Measurements from ENCODE around the gene AFDN.

Gene AFDN

DNA sequence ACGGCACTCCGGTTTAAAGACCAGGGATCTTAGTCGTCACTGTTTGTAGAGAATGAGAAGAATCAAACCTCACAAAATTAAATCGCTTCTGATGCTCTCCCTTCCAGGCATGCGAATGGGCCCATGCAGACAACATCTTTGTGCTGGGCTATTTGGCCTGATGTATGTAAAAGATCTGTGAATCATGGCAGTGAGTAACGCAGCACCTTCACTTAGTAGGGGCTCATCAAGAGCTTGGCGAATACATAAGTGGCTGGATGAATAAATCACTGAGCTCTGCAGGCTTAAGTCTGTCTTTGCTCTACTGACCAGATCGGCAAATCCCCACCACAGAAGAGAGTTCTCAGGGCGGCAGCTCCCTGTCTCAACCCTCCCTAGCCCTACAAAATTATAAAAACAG lies 44.8 kb upstream of the AFDN start:
- ChIA-PET CTCF (no interaction called here), POLR2A (no interaction called here)
- TF ChIP-seq FOXK2 (IDR thresholded peaks at IDR 0.05): no peak
- TF ChIP-seq ELF4 (IDR thresholded peaks at IDR 0.05): no peak
- no peak for TF ChIP-seq ZNF384 (IDR thresholded peaks at IDR 0.05)
- no peak for TF ChIP-seq BHLHE40 (IDR thresholded peaks at IDR 0.05; ENCODE audit: borderline replicate concordance)
- TF ChIP-seq NFRKB (IDR thresholded peaks at IDR 0.05): no peak
- no peak for TF ChIP-seq CTBP1 (IDR thresholded peaks at IDR 0.05; ENCODE audit: borderline replicate concordance)
- no peak for TF ChIP-seq SUZ12 (IDR thresholded peaks at IDR 0.05)
- TF ChIP-seq L3MBTL2 (conservative IDR thresholded peaks at IDR 0.05): no peak
- TF ChIP-seq LEF1 (IDR thresholded peaks at IDR 0.05; ENCODE audit: borderline replicate concordance): no peak
- TF ChIP-seq ARNT (IDR thresholded peaks at IDR 0.05): no peak
- no peak for TF ChIP-seq SP1 (IDR thresholded peaks at IDR 0.05)
- no peak for TF ChIP-seq FOXM1 (IDR thresholded peaks at IDR 0.05; ENCODE audit: borderline replicate concordance)
- no peak for TF ChIP-seq TARDBP (IDR thresholded peaks at IDR 0.05)
- no peak for TF ChIP-seq HDGF (IDR thresholded peaks at IDR 0.05; ENCODE audit: borderline replicate concordance)
- TF ChIP-seq, protein P1, sequence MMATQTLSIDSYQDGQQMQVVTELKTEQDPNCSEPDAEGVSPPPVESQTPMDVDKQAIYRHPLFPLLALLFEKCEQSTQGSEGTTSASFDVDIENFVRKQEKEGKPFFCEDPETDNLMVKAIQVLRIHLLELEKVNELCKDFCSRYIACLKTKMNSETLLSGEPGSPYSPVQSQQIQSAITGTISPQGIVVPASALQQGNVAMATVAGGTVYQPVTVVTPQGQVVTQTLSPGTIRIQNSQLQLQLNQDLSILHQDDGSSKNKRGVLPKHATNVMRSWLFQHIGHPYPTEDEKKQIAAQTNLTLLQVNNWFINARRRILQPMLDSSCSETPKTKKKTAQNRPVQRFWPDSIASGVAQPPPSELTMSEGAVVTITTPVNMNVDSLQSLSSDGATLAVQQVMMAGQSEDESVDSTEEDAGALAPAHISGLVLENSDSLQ (IDR thresholded peaks at IDR 0.05): no peak
- no peak for TF ChIP-seq FOXA1 (IDR thresholded peaks at IDR 0.05)
- no peak for DNase-seq (ENCODE audit: extremely low spot score)

DNA sequence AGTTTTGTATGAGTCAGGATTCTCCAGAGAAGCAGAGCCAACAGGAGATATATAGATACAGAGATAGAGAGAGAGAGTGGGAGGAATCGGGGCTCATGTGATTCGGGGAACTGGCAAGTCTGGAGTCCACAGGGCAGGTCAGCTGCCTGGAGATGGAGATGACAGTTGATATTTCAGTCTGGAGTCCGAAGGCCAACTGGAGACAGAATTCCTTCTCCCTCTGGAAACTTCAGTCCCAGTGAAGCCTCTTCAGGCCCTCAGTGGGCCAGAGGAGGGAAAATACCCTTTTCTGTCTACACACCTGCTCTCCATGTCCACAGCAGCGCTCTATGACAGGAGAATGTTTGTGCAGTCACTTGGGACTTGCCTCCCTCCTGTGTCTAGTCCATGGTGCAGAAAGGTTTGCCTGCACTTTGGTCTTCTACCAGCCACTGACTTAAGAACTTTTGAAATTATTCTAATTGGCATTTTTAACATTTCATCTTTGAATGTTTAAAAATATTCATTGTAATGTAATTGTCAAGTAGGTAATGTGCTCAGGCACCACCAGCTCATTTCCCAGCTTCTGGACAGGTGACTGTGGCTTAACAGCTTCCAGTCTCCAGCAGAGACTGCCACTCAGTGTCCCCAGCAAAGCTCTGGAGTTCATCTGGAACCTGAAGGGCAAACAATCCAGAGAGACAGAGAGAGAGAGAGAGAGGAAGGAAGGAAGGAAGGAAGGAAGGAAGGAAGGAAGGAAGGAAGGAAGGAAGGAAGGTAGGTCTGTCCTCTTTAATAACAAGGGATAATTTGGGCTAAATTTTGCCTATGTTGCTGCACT lies 43.8 kb upstream of the AFDN start:
- CTCF ChIA-PET: no interaction called here
- POLR2A ChIA-PET: interaction anchor here (0.6 kb wide), 1 partner anchor 119 kb away, joined by 3 read pairs; no protein-coding TSS in a partner anchor
- TF ChIP-seq BHLHE40 (IDR thresholded peaks at IDR 0.05; ENCODE audit: borderline replicate concordance) (no peak), ARNT (IDR thresholded peaks at IDR 0.05) (no peak)
- no peak for DNase-seq (ENCODE audit: extremely low spot score)

DNA sequence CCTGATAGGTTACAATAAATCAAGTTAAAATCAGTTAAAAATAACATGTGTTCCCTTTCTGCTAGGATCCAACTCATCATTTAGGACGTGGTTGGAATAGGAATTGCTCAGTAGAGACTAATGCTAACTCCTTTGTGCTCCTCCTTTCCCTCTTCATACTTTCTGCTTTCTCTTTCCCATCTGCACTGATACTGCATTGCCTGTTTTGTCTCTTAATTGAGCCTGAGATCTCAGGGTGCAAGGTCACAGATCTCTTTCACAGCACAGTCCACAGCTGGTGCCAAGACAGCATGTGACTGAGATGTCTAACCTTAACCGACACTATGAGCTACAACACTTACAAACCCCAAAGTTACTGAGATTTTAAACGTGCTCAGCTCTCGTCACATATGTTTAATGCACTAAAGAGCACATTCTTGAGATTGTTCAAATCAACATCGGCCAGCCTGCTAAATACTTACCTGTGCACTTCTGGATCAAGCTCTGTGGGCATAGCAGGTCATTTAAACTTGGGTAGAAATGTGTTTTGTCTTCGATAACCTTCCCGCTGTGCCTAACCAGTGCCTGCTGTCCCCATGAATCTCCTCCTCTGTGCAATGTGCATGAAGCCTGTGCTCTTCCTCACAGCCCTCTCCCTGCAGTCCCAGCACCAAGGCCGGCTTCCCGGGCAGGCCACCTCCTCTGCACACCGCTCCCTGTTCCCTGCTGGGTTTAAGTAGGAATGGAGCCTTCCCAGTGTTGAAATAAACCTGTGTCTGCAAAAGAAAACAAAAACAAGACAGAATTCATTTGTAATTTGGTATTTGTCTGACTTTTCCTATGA lies 39.6 kb upstream of the AFDN start:
- no peak for TF ChIP-seq SUZ12 (IDR thresholded peaks at IDR 0.05)
- TF ChIP-seq FOXA1 (IDR thresholded peaks at IDR 0.05): no peak
- no peak for TF ChIP-seq ARNT (IDR thresholded peaks at IDR 0.05)
- no peak for TF ChIP-seq L3MBTL2 (conservative IDR thresholded peaks at IDR 0.05)
- no peak for DNase-seq (ENCODE audit: extremely low spot score)
- ChIA-PET CTCF (no interaction called here), POLR2A (interaction anchor here (0.6 to 0.9 kb wide), 2 partner anchors 10 to 111 kb away, joined by 3 to 5 read pairs; no protein-coding TSS in a partner anchor)

DNA sequence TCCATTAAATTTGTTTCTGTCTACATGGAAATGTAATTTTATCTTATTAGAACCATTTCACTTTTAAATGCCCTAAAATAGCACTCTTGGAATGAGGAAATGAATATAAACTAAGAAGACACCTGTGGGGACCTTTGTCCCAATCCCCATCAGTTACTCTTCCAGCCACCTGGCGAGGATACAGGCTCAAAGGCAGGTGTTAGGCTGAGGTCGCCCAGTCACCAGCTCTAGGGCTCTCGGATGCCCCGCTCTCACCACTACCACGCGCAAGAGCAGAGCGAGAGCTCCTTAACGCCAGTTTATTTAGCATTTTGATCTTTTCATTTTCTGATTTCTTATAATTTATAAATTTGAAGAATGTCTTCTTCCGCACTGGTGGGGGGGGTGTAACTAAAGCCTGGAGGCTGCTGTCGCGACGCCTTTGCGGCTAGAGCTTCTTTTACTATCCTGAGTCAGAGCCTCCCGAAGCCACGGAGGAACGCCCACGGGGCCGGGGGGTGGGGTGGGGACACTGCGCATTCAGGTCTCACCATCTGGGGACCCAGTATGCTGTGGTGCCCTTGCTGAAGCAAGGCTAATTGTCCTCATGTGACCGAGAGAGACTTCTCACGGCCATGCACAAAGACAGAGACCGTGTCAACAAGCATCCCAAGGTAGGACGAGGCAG lies 38.7 kb upstream of the AFDN start:
- no peak for DNase-seq (ENCODE audit: extremely low spot score)
- ChIA-PET POLR2A (no interaction called here), CTCF (no interaction called here)
- no peak for TF ChIP-seq SUZ12 (IDR thresholded peaks at IDR 0.05)
- no peak for TF ChIP-seq ELF4 (IDR thresholded peaks at IDR 0.05)
- no peak for TF ChIP-seq L3MBTL2 (conservative IDR thresholded peaks at IDR 0.05)
- no peak for TF ChIP-seq ZNF384 (IDR thresholded peaks at IDR 0.05)
- TF ChIP-seq, protein P1 (IDR thresholded peaks at IDR 0.05): no peak
- TF ChIP-seq ARNT (IDR thresholded peaks at IDR 0.05): no peak
- no peak for TF ChIP-seq FOXK2 (IDR thresholded peaks at IDR 0.05)
- no peak for TF ChIP-seq NFRKB (IDR thresholded peaks at IDR 0.05)
- TF ChIP-seq FOXA1 (IDR thresholded peaks at IDR 0.05): no peak
- TF ChIP-seq SP1 (IDR thresholded peaks at IDR 0.05): no peak
- TF ChIP-seq FOXM1 (IDR thresholded peaks at IDR 0.05; ENCODE audit: borderline replicate concordance): no peak
- TF ChIP-seq CTBP1 (IDR thresholded peaks at IDR 0.05; ENCODE audit: borderline replicate concordance): no peak
- TF ChIP-seq LEF1 (IDR thresholded peaks at IDR 0.05; ENCODE audit: borderline replicate concordance): no peak
- TF ChIP-seq HDGF (IDR thresholded peaks at IDR 0.05; ENCODE audit: borderline replicate concordance): no peak
- no peak for TF ChIP-seq BHLHE40 (IDR thresholded peaks at IDR 0.05; ENCODE audit: borderline replicate concordance)
- TF ChIP-seq TARDBP (IDR thresholded peaks at IDR 0.05): no peak

DNA sequence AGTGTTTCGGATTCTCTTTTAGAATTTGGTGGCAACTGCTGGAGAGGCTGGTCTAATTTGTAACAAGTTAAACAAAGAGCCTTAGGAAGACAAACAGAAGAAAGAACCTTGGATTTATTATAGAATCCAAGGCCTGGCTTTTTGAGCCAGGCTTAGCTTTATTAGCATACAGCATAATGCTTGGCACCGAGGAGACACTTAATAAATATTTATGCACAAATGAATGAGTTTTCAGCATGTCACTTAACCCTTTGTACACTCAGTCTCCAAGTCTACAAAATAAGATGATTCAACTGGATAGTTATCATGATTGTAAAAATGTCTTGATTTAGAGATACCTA lies 38.2 kb upstream of the AFDN start:
- TF ChIP-seq L3MBTL2 (conservative IDR thresholded peaks at IDR 0.05): no peak
- TF ChIP-seq FOXA1 (IDR thresholded peaks at IDR 0.05): no peak
- TF ChIP-seq, protein P1 (IDR thresholded peaks at IDR 0.05): no peak
- TF ChIP-seq FOXM1 (IDR thresholded peaks at IDR 0.05; ENCODE audit: borderline replicate concordance): no peak
- no peak for TF ChIP-seq NFRKB (IDR thresholded peaks at IDR 0.05)
- TF ChIP-seq ZNF384 (IDR thresholded peaks at IDR 0.05): no peak
- TF ChIP-seq HDGF (IDR thresholded peaks at IDR 0.05; ENCODE audit: borderline replicate concordance): no peak
- TF ChIP-seq SUZ12 (IDR thresholded peaks at IDR 0.05): no peak
- no peak for TF ChIP-seq FOXK2 (IDR thresholded peaks at IDR 0.05)
- no peak for TF ChIP-seq ARNT (IDR thresholded peaks at IDR 0.05)
- TF ChIP-seq ELF4 (IDR thresholded peaks at IDR 0.05): no peak
- TF ChIP-seq SP1 (IDR thresholded peaks at IDR 0.05): no peak
- TF ChIP-seq LEF1 (IDR thresholded peaks at IDR 0.05; ENCODE audit: borderline replicate concordance): no peak
- DNase-seq (ENCODE audit: extremely low spot score): no peak
- CTCF ChIA-PET: no interaction called here
- POLR2A ChIA-PET: no interaction called here
